ENCODE data around the gene RHOH. TPM values are rescaled to one million over a fixed set of nuclear protein-coding genes. Genes with fewer than 3 reads are reported as not detected.

The RHOH gene
- total RNA-seq, 1 experiment from 2014 or later = not detected

- Histone ChIP-seq H3K4me2 (no peak overlapping the region), H4K20me1 (ENCODE audit: insufficient read depth) (no peaks in the 10 kb centered on the region), H2AFZ (no peak overlapping the region), H3K36me3 (ENCODE audit: low read depth) (no peaks in the 10 kb centered on the region), H3K27ac (no peak overlapping the region), H3K9me2 (ENCODE audit: insufficient read depth) (no peaks in the 10 kb centered on the region), H3K4me3 (no peak overlapping the region), H3K27me3 (ENCODE audit: insufficient read depth, low read depth) (no peaks in the 10 kb centered on the region), H3F3A (ENCODE audit: insufficient read depth, low read depth) (no peaks in the 10 kb centered on the region), H3K9me3 (ENCODE audit: insufficient read depth, low read depth) (no peaks in the 10 kb centered on the region; the same call in 1 of the 2 replicates), H3K4me1 (replicated peaks; ENCODE audit: insufficient read depth) (peaks cover 11% of the 10 kb centered on the region), H3K79me2 (ENCODE audit: low read depth) (no peaks in the 10 kb centered on the region)
- no TSS peak for BruUV-seq (replicated peaks)
- ChIA-PET POLR2A (ENCODE audit: unreplicated experiment) (no interaction called here), CTCF (no interaction called here)
- intact Hi-C loops (cut with micrococcal nuclease; ENCODE audit: unreplicated experiment) = no loop called here
- TF ChIP-seq CTCF (conservative IDR thresholded peaks at IDR 0.05) = no peak
- no peak for TF ChIP-seq EZH2 (IDR thresholded peaks at IDR 0.05; ENCODE audit: low read depth)
- DNase-seq = no peak
Measured at GRCh38 chr4:40182954-40183353, 13.9 kb upstream of the RHOH start.

- POLR2A ChIA-PET (ENCODE audit: unreplicated experiment) = interaction anchor here (0.7 kb wide), 2 partner anchors 133 to 489 kb away, joined by 5 to 7 read pairs; no protein-coding TSS in a partner anchor
- no TSS peak for BruUV-seq (replicated peaks)
- CTCF ChIA-PET = no interaction called here
Measured at GRCh38 chr4:40183615-40184411, 13.0 kb upstream of the RHOH start.

More at GRCh38 chr4:40183615-40184411, 13.0 kb upstream of the RHOH start:
- H3K27ac ChIP-seq = no peak overlapping the region
- no peaks in the 10 kb centered on the region for H3K79me2 ChIP-seq (ENCODE audit: low read depth)
- no peaks in the 10 kb centered on the region; the same call in 1 of the 2 replicates for H3K9me3 ChIP-seq (ENCODE audit: insufficient read depth, low read depth)
- TF ChIP-seq CTCF (conservative IDR thresholded peaks at IDR 0.05) (no peak), EZH2 (IDR thresholded peaks at IDR 0.05; ENCODE audit: low read depth) (no peak)
- H3F3A ChIP-seq (ENCODE audit: insufficient read depth, low read depth) = no peaks in the 10 kb centered on the region
- no peak overlapping the region for H2AFZ ChIP-seq
- H4K20me1 ChIP-seq (ENCODE audit: insufficient read depth) = no peaks in the 10 kb centered on the region
- DNase-seq = no peak
- no peaks in the 10 kb centered on the region for H3K36me3 ChIP-seq (ENCODE audit: low read depth)
- H3K27me3 ChIP-seq (ENCODE audit: insufficient read depth, low read depth) = no peaks in the 10 kb centered on the region
- intact Hi-C loops (cut with micrococcal nuclease; ENCODE audit: unreplicated experiment) = no loop called here
- no peak overlapping the region for H3K4me2 ChIP-seq
- H3K4me3 ChIP-seq = no peak overlapping the region
- H3K4me1 ChIP-seq (replicated peaks; ENCODE audit: insufficient read depth) = peaks cover 11% of the 10 kb centered on the region
- H3K9me2 ChIP-seq (ENCODE audit: insufficient read depth) = no peaks in the 10 kb centered on the region

Measured in PC-9 (cell line).